ENCODE data around the gene MFAP4.

Gene MFAP4

DNA sequence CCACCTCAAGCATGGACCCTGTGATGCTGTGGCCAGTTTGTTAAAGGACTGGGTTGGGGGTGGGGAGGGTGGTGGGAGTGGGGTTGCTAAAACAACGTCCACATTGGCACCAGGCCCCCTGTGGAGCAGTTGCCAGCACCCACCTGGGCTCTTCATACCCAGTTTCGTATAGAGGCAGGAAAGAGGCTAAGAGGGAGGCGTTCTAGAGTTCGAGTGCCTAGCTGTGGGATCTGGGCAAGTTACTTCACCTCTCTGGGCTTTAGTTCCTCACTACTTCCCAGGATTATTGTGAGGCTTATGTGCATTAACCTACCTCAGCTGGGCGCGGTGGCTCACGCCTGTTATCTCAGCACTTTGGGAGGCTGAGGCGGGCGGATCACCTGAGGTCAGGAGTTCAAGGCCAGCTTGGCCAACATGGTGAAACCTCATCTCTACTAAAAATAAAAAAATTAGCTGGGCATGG, 1.4 kb downstream of the MFAP4 start:
- TF ChIP-seq, protein P1, sequence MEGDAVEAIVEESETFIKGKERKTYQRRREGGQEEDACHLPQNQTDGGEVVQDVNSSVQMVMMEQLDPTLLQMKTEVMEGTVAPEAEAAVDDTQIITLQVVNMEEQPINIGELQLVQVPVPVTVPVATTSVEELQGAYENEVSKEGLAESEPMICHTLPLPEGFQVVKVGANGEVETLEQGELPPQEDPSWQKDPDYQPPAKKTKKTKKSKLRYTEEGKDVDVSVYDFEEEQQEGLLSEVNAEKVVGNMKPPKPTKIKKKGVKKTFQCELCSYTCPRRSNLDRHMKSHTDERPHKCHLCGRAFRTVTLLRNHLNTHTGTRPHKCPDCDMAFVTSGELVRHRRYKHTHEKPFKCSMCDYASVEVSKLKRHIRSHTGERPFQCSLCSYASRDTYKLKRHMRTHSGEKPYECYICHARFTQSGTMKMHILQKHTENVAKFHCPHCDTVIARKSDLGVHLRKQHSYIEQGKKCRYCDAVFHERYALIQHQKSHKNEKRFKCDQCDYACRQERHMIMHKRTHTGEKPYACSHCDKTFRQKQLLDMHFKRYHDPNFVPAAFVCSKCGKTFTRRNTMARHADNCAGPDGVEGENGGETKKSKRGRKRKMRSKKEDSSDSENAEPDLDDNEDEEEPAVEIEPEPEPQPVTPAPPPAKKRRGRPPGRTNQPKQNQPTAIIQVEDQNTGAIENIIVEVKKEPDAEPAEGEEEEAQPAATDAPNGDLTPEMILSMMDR (conservative IDR thresholded peaks at IDR 0.05; ENCODE audit: low read depth, low read length) = no peak
- H3K4me3 ChIP-seq (ENCODE audit: low read depth, low read length) = peak overlapping the region; percentile 10
- DNase-seq (ENCODE audit: low read depth) = no peak

DNA sequence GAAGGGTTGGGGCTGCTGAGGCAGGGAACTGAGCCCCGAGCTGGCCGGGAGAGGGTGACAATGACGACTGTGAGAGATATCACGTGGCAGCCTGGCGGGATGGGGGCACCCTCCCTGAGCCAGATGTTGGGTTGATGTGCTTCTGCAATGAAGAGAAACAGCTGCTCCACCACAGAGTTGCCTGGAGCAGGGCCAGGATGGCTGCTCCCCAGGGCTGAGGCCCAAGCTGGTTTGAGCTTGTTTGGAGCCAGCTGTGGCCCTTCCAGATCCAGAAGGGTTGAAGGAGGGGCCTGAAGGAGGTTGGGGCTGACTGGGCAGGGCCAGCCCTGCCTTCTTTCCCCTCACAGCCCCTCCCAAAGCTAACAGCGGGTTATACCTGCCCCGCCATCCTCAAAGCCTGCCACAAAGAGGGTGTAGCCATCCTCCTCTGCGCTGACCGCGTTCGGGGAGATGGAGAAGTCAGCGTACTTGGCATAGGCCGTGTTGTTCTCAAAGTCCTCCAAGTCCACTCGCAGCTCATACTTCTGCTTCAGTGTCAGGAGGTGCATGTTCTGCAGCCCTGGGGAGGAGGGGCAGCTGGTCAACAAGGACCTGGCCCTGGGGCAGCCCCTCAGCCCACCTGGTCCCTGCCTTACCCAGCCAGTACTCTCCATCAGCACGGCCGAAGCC, 2.1 kb downstream of the MFAP4 start:
- H3K4me3 ChIP-seq (ENCODE audit: low read depth, low read length) = peak overlapping the region; percentile 0
- DNase-seq (ENCODE audit: low read depth) = peak; percentile 96
- TF ChIP-seq, protein P1 (conservative IDR thresholded peaks at IDR 0.05; ENCODE audit: low read depth, low read length) = no peak

DNA sequence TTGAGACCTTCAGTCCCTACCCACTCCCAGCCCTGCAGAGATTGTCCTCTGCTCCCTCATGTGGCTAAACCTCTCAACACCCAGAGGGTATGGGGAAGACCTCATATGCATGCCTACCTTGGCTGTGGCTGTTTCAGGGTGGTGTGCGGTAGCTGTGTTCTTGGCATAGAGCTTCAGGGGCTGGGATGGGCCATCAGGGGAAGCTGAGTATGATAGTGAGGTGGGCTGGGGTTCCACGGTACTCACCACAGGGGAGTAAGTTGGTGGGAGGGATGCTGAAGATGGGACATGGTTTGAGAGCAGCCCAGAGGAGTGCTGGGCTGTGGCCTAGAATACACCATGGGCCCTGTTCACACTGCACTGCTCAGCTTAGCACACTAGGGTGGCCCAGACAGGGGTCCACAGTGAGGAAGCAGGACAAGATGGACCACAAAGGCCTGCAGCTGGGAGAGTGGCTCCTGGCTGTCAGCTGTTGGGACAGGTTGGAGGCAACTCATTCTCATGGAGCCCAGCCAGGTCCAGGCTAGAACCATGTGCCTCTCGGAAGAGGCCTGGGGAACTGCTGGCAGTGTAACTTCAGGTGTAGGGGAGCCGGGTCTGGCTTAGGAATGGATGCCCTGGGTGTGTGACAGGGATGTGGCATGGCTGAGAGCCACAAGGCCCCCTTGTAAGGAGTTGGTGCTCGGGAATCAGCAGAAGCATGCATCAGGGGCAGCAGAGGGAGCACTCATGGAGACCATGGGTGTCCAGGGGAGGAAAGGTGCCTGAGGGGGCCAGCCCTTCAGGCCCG, 3.1 kb downstream of the MFAP4 start:
- peak; percentile 35 for DNase-seq (ENCODE audit: low read depth)
- H3K4me3 ChIP-seq (ENCODE audit: low read depth, low read length) = no peak overlapping the region
- TF ChIP-seq, protein P1 (conservative IDR thresholded peaks at IDR 0.05; ENCODE audit: low read depth, low read length) = no peak

DNA sequence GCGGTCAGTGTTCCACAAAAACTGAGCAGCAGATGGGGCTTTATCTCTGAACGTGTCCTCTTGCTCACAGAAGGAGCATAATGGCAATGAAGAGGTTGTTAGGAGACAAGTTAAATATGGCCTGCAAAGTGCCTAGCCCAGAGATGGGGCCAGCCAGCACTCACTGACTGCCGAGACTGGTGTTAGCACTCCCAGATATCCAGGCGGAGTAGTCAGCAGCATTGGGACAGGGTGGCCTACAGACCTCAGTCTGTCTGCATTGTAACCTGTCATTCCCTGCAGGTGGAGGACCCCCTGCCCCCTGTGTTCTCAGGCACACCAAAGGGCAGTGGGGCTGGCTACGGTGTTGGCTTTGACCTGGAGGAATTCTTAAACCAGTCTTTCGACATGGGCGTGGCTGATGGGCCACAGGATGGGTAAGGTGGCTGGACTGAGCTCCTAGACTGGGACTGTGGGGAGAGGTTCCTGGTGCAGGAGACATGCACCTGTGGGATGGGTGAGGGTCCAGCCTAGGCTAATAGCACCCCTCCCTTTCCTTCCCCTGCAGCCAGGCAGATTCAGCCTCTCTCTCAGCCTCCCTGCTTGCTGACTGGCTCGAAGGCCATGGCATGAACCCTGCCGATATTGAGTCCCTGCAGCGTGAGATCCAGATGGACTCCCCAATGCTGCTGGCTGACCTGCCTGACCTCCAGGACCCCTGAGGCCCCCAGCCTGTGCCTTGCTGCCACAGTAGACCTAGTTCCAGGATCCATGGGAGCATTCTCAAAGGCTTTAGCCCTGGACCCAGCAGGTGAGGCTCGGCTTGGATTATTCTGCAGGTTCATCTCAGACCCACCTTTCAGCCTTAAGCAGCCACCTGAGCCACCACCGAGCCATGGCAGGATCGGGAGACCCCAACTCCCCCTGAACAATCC, 4.2 kb downstream of the MFAP4 start:
- H3K4me3 ChIP-seq (ENCODE audit: low read depth, low read length) = no peak overlapping the region
- TF ChIP-seq, protein P1 (conservative IDR thresholded peaks at IDR 0.05; ENCODE audit: low read depth, low read length) = no peak
- no peak for DNase-seq (ENCODE audit: low read depth)

DNA sequence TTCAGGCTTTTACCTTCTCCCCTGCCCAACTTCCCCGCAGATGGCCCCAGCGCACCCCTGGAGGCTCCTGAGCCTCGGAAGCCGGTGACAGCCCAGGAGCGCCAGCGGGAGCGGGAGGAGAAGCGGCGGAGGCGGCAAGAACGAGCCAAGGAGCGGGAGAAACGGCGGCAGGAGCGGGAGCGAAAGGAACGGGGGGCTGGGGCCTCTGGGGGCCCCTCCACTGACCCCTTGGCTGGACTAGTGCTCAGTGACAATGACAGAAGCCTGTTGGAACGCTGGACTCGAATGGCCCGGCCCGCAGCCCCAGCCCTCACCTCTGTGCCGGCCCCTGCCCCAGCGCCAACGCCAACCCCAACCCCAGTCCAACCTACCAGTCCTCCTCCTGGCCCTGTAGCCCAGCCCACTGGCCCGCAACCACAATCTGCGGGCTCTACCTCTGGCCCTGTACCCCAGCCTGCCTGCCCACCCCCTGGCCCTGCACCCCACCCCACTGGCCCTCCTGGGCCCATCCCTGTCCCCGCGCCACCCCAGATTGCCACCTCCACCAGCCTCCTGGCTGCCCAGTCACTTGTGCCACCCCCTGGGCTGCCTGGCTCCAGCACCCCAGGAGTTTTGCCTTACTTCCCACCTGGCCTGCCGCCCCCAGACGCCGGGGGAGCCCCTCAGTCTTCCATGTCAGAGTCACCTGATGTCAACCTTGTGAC, 5.1 kb downstream of the MFAP4 start:
- TF ChIP-seq, protein P1 (conservative IDR thresholded peaks at IDR 0.05; ENCODE audit: low read depth, low read length) = no peak
- no peak overlapping the region for H3K4me3 ChIP-seq (ENCODE audit: low read depth, low read length)
- no peak for DNase-seq (ENCODE audit: low read depth)

DNA sequence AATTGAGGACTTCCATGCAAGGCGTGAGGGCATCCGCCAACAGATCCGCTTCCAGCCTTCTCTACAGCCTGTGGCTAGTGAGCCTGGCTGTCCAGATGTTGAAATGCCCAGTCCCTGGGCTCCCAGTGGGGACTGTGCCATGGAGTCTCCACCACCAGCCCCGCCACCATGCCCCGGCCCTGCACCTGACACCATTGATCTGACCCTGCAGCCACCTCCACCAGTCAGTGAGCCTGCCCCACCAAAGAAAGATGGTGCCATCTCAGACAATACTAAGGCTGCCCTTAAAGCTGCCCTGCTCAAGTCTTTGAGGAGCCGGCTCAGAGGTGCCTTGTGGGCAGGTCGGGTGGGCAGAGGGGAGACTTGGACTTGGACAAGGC, 5.6 kb downstream of the MFAP4 start:
- DNase-seq (ENCODE audit: low read depth) = no peak
- no peak overlapping the region for H3K4me3 ChIP-seq (ENCODE audit: low read depth, low read length)
- TF ChIP-seq, protein P1 (conservative IDR thresholded peaks at IDR 0.05; ENCODE audit: low read depth, low read length) = no peak
